AG10803 (cell line): ENCODE measurements around the gene PLA2G4E.

ENCODE experiments used
- DNase-seq: peaks from one replicate; pipeline ENCODE4 v3.0.0; 2010; ENCODE audit warnings: low read depth
- H3K4me3 ChIP-seq: 2 replicates; pipeline ENCODE4 v1.5.1; 2011; ENCODE audit warnings: mild to moderate bottlenecking, low read length, control low read depth
- TF ChIP-seq, protein P1 (sequence below): conservative IDR thresholded peaks from 2 replicates; pipeline ENCODE4 v1.5.1; 2011; ENCODE audit warnings: mild to moderate bottlenecking, low read length, control low read depth, inconsistent platforms

Gene PLA2G4E

DNA sequence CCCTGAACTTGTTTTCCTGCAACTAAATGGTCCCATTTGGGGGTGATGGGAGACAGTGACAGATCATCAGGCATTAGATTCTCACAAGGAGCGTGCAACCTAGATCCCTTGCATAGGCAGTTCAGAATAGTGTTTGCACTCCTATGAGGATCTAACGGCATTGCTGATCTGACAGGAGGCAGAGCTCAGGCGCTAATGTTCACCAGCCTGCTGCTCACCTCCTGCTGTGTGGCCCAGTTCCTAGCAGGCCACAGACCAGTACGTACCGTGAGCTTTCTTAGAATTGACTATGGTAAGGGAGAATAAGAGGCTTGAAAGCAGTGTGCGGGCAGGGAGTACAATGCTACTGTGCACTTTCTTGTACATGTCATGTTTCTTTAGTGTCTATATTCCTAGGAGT lies 17.6 kb upstream of the PLA2G4E start:
- no peak for DNase-seq
- no peak overlapping the region for H3K4me3 ChIP-seq
- TF ChIP-seq, protein P1, sequence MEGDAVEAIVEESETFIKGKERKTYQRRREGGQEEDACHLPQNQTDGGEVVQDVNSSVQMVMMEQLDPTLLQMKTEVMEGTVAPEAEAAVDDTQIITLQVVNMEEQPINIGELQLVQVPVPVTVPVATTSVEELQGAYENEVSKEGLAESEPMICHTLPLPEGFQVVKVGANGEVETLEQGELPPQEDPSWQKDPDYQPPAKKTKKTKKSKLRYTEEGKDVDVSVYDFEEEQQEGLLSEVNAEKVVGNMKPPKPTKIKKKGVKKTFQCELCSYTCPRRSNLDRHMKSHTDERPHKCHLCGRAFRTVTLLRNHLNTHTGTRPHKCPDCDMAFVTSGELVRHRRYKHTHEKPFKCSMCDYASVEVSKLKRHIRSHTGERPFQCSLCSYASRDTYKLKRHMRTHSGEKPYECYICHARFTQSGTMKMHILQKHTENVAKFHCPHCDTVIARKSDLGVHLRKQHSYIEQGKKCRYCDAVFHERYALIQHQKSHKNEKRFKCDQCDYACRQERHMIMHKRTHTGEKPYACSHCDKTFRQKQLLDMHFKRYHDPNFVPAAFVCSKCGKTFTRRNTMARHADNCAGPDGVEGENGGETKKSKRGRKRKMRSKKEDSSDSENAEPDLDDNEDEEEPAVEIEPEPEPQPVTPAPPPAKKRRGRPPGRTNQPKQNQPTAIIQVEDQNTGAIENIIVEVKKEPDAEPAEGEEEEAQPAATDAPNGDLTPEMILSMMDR = no peak

DNA sequence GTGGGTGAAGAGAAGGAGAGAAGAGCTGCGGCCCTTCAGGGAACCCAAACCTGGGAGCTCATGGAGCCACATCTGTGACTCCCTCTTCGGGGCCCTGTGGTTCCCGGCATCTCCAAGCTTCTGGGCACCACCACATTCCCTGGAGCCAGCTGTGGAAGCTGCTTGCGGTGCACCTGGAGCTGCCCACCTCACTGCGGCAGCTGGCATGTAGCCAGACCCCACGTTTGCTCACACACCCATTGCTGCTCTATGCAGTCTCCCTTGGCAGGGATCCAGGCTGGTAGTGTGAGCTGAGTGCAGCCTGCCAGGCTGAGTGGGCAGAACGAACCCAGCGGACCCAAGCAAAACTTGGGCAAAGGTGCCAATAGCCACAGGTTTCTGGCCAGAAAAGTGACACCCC lies 16.8 kb upstream of the PLA2G4E start:
- TF ChIP-seq, protein P1 = no peak
- no peak for DNase-seq
- H3K4me3 ChIP-seq = no peak overlapping the region

GRCh38 chr15:42036966-42037365 lies 16.1 kb upstream of the PLA2G4E start:
- no peak for DNase-seq
- TF ChIP-seq, protein P1 = no peak
- H3K4me3 ChIP-seq = no peak overlapping the region

DNA sequence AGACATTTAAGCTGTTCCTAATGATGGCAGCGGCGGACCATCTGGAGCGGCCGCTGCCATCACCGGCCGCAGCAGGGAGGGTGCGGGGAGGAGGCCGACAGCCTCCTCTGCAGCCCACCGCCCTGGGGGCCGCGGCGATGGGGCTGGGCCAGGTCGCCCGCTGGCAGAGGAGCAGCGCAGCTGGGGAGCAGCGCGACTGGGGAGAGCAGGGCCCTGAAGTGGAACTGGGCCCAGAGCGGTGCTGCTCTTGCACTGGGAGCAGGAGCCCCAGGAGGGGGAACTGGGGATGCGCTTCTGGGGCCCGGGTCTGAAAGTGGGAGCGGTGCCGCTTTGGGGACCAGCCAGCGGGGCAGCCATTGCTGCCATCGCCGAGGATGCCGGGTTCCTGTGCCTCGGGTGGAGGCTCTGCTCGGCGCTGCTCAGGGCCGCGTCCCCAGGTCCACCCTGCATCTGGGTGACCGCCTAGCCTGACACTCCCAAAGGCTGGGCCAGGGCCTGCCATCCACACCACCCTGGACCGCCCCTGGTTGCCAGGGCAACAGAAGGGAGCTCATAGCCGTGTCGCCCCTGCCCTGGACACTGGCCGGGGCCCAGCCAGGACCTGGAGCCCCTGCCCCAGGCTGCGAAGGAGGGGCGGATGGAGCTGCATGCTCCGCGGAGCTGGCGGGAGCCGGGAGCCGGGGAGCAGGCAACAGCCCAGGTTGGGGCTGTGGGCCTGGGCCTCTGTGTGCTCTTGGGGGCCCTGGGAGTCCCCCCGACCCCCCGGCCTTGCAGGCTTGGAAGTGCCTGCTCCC lies 15.5 kb upstream of the PLA2G4E start:
- TF ChIP-seq, protein P1 = no peak
- H3K4me3 ChIP-seq = no peak overlapping the region
- DNase-seq = no peak

GRCh38 chr15:42035435-42035761 lies 14.6 kb upstream of the PLA2G4E start:
- TF ChIP-seq, protein P1 = no peak
- peak; percentile 15 for DNase-seq
- no peak overlapping the region for H3K4me3 ChIP-seq

DNA sequence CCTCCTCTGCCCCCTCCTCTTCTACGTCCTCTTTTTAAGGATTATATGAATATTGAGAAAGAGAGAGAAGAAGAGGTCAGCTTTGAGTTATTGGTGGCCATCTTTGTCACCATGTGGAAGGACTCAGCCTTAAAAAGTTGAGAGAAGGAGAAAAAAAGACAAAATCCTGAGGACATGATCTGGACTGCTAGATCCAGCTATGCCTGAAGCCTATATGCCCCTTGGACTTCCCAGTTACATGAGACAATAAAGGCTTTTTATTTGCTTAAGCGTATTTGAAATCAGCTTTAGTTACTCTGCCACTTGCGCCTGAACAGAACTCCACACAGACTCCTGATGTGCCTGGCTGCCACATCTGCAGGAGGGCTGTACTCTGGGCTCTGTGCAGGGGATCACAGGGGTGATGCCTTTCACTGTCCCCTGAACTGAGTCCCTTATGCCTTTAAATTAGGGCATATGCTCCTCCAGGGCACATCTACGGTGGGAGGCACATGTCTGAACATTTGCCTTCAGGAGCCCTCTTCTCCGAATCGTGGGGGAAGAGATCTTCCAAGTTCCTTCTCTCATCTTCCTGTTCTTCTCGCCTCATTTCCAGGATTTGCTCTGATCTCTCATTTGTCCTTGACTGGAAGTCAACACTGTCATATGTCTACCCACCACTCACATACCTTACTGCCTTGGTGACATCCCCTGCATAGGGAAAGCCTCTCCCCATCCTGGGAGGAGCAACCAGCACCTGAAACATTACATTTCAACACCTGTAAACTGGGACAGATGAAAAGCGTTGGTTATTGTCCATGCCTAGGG lies 14.0 kb upstream of the PLA2G4E start:
- H3K4me3 ChIP-seq = no peak overlapping the region
- no peak for DNase-seq
- TF ChIP-seq, protein P1 = no peak
